Mesendoderm (in vitro differentiated cells): ENCODE measurements around the gene CCDC187.
A peak's percentile ranks its signal among the peaks of the same experiment; 100 is the strongest.

Experiments used
- DNase-seq: peaks from one replicate; pipeline ENCODE4 v3.0.0; 2013
- H2AK5ac ChIP-seq: 2 replicates; pipeline ENCODE4 v1.6.1; 2013; ENCODE audit warnings: low read length, inconsistent platforms
- H2BK120ac ChIP-seq: 2 replicates; pipeline ENCODE4 v1.6.1; 2013; ENCODE audit warnings: low read depth, mild to moderate bottlenecking, low read length, moderate library complexity, mixed read lengths
- H2BK15ac ChIP-seq: replicated peaks from 2 replicates; pipeline ENCODE4 v1.6.1; 2013; ENCODE audit warnings: low read depth, mild to moderate bottlenecking, moderate library complexity
- H2BK5ac ChIP-seq: 2 replicates; pipeline ENCODE4 v1.6.1; 2013; ENCODE audit warnings: low read length, inconsistent platforms
- H3K18ac ChIP-seq: 2 replicates; pipeline ENCODE4 v1.6.1; 2013; ENCODE audit warnings: mild to moderate bottlenecking, low read length, mixed read lengths
- H3K23ac ChIP-seq: one replicate; pipeline ENCODE4 v1.6.1; 2013; ENCODE audit warnings: low read length
- H3K27ac ChIP-seq: 2 replicates; pipeline ENCODE4 v1.5.1; 2013; ENCODE audit warnings: low read depth, mild to moderate bottlenecking, inconsistent platforms, low read length, moderate library complexity
- H3K27me3 ChIP-seq: 2 replicates; pipeline ENCODE4 v1.6.1; 2013; ENCODE audit warnings: low read length, control low read depth, mild to moderate bottlenecking, inconsistent platforms; ENCODE audit not compliant: insufficient read depth, poor library complexity
- H3K36me3 ChIP-seq: 2 replicates; pipeline ENCODE4 v1.6.1; 2013; ENCODE audit warnings: low read length, inconsistent platforms; ENCODE audit not compliant: control insufficient read depth, insufficient read depth
- H3K4ac ChIP-seq: one replicate; pipeline ENCODE4 v1.6.1; 2013; ENCODE audit warnings: low read depth, mild to moderate bottlenecking, low read length, moderate library complexity
- H3K4me1 ChIP-seq: 2 replicates; pipeline ENCODE4 v1.6.1; 2013; ENCODE audit warnings: low read depth, low read length, inconsistent platforms; ENCODE audit not compliant: control insufficient read depth
- H3K4me2 ChIP-seq: 2 replicates; pipeline ENCODE4 v1.6.1; 2013; ENCODE audit warnings: low read length
- H3K4me3 ChIP-seq: 2 replicates; pipeline ENCODE4 v1.5.1; 2013; ENCODE audit warnings: mild to moderate bottlenecking, low read length
- H3K56ac ChIP-seq: one replicate; pipeline ENCODE4 v1.6.1; 2013; ENCODE audit warnings: low read length
- H3K79me1 ChIP-seq: 2 replicates; pipeline ENCODE4 v1.6.1; 2013; ENCODE audit warnings: low read length, inconsistent platforms
- H3K79me2 ChIP-seq: 2 replicates; pipeline ENCODE4 v1.6.1; 2013; ENCODE audit warnings: mild to moderate bottlenecking, low read length; ENCODE audit not compliant: control insufficient read depth, insufficient read depth
- H3K9ac ChIP-seq: 2 replicates; pipeline ENCODE4 v1.6.1; 2013; ENCODE audit warnings: low read length, inconsistent platforms
- H4K5ac ChIP-seq: one replicate; pipeline ENCODE4 v1.6.1; 2013; ENCODE audit warnings: low read length
- H4K8ac ChIP-seq: one replicate; pipeline ENCODE4 v1.6.1; 2013; ENCODE audit warnings: low read depth, mild to moderate bottlenecking, control low read depth, low read length, moderate library complexity
- WGBS: extraction: QIAGEN DNeasy Blood & Tissue Kit; methylation state at CpG from one replicate; pipeline ENCODE4 v1.1.7; 2013; ENCODE audit warnings: low lambda C conversion rate, missing lambda C conversion rate; ENCODE audit not compliant: insufficient coverage; ENCODE audit errors: extremely low coverage; 5-methylcytosine and 5-hydroxymethylcytosine counted together

The CCDC187 gene

DNA sequence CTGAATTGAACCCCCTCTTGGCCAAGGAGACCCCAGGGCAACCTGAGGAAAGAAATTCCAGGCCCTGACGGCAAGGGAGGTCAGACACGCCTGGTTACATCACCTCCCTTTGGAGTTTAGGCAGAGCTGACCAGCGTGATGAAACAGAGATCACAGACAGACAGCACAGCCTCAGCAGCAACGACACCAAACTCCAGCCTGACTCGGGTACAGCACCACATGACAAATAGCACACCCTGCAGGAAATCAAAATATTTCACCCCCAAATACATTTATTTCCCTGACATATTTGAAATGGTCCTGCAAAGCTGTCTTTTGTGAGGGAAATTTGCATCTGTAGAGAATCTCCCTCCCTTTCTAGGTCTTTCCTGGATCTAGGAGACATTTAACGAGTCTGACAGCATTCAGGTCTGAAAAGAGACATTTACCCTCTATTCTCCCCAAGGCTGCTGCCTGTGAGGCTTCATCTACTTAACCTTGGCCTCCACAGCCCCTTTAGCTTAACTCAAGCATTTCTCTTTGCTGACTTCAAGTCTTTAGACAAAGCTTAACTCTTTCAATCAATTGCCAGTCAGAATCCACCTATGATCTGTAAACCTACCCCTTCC, 60.9 kb downstream of the CCDC187 start:
- no peak overlapping the region for H2AK5ac ChIP-seq
- H3K4ac ChIP-seq: no peak overlapping the region
- H3K18ac ChIP-seq: no peak overlapping the region
- no peak overlapping the region for H2BK120ac ChIP-seq
- no peak overlapping the region for H3K9ac ChIP-seq
- no peak overlapping the region for H2BK5ac ChIP-seq
- WGBS: no CpG with 5 or more reads among the region's 6 CpGs
- H3K36me3 ChIP-seq: no peaks in the 10 kb centered on the region
- peaks cover 3% of the 10 kb centered on the region for H3K4me1 ChIP-seq
- H3K79me1 ChIP-seq: peaks cover 37% of the 10 kb centered on the region
- H3K4me3 ChIP-seq: no peak overlapping the region
- peak; percentile 42 for DNase-seq
- H3K56ac ChIP-seq: no peak overlapping the region
- no peak overlapping the region for H2BK15ac ChIP-seq
- H3K27me3 ChIP-seq: no peaks in the 10 kb centered on the region
- H4K8ac ChIP-seq: no peak overlapping the region
- H3K4me2 ChIP-seq: no peak overlapping the region
- no peak overlapping the region for H3K27ac ChIP-seq
- peaks cover 53% of the 10 kb centered on the region for H3K79me2 ChIP-seq
- H3K23ac ChIP-seq: no peak overlapping the region
- H4K5ac ChIP-seq: no peak overlapping the region

DNA sequence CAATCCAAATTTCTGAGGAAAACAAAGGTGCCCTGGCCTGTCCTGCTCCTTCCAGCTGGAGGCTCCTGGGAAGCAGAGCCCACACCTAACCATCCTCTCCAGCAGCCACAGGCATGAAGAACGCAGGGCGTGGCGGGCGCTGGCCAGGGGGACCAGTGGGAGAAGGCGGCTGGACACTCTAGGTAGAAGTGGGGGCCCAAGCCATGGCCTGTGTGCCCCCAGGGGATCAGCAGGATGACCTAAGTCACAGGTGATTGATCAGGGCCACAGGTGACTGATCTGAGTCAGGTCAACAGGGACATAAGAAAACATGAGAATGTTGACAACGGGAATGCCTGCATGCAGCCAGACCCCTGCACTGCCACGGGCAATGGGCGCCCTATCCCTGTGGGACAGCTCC, 61.6 kb downstream of the CCDC187 start:
- Histone ChIP-seq H2BK15ac (no peak overlapping the region), H4K8ac (no peak overlapping the region), H4K5ac (no peak overlapping the region), H3K4me2 (no peak overlapping the region), H3K36me3 (no peaks in the 10 kb centered on the region), H3K27me3 (no peaks in the 10 kb centered on the region), H3K56ac (no peak overlapping the region), H3K4me1 (peaks cover 3% of the 10 kb centered on the region), H3K79me2 (peaks cover 55% of the 10 kb centered on the region), H2BK120ac (no peak overlapping the region), H2BK5ac (no peak overlapping the region), H3K23ac (no peak overlapping the region), H3K9ac (no peak overlapping the region), H2AK5ac (no peak overlapping the region), H3K79me1 (peaks cover 40% of the 10 kb centered on the region), H3K4ac (no peak overlapping the region), H3K18ac (no peak overlapping the region), H3K27ac (no peak overlapping the region), H3K4me3 (no peak overlapping the region)
- no CpG with 5 or more reads among the region's 8 CpGs for WGBS
- no peak for DNase-seq

DNA sequence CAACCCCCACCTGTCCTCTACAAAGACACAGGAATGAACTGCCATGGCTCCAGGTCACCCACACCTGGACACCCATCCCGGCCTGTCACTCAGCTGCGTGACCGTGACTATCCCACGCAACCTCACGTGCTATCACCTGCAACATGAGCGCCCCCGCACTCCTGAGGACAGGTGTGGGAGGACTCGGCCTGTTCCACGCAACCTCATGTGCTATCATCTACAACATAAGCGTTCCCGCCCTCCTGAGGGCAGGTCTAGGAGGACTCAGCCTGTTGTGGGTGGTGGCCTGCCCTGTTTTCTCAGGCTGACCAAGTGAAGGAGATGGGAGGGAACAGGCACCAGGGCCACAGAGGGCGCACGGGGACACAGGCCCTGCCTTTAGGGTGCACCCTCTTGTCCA, 62.4 kb downstream of the CCDC187 start:
- peaks cover 40% of the 10 kb centered on the region for H3K79me1 ChIP-seq
- no peak for DNase-seq
- peaks cover 3% of the 10 kb centered on the region for H3K4me1 ChIP-seq
- no peak overlapping the region for H3K27ac ChIP-seq
- H3K9ac ChIP-seq: no peak overlapping the region
- no CpG with 5 or more reads among the region's 13 CpGs for WGBS
- no peak overlapping the region for H3K18ac ChIP-seq
- no peak overlapping the region for H4K5ac ChIP-seq
- H2AK5ac ChIP-seq: no peak overlapping the region
- no peak overlapping the region for H2BK120ac ChIP-seq
- H2BK5ac ChIP-seq: no peak overlapping the region
- H3K4me2 ChIP-seq: no peak overlapping the region
- H2BK15ac ChIP-seq: no peak overlapping the region
- no peaks in the 10 kb centered on the region for H3K27me3 ChIP-seq
- no peak overlapping the region for H4K8ac ChIP-seq
- H3K4me3 ChIP-seq: no peak overlapping the region
- H3K79me2 ChIP-seq: peaks cover 55% of the 10 kb centered on the region
- no peaks in the 10 kb centered on the region for H3K36me3 ChIP-seq
- H3K56ac ChIP-seq: no peak overlapping the region
- no peak overlapping the region for H3K23ac ChIP-seq
- no peak overlapping the region for H3K4ac ChIP-seq

DNA sequence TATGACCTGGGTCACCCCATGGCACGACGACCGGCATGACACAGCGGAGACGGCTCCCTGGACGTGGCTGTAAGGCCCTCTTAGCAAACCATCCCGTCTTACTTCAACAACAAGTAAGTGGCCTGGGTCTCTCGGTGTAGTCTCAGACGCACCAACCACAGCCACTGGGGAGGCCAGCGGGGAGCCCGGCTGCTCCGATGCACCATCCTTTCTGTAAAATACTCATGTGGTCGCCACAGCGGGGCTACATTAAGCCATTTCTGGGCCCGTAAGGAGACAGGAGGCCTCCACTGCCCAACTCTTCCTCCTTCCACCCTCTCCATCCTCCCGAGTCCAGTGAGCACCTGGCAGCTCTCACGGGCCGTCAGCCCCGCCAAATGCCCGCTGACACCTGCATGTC, 63.0 kb downstream of the CCDC187 start:
- H3K23ac ChIP-seq: no peak overlapping the region
- peaks cover 40% of the 10 kb centered on the region for H3K79me1 ChIP-seq
- no peak overlapping the region for H4K8ac ChIP-seq
- no peak overlapping the region for H3K18ac ChIP-seq
- H3K56ac ChIP-seq: no peak overlapping the region
- H4K5ac ChIP-seq: no peak overlapping the region
- H3K36me3 ChIP-seq: no peaks in the 10 kb centered on the region
- no peak overlapping the region for H3K9ac ChIP-seq
- H3K27me3 ChIP-seq: no peaks in the 10 kb centered on the region
- H2AK5ac ChIP-seq: no peak overlapping the region
- H3K79me2 ChIP-seq: peaks cover 55% of the 10 kb centered on the region
- no peak overlapping the region for H2BK5ac ChIP-seq
- WGBS: no CpG with 5 or more reads among the region's 20 CpGs
- H2BK15ac ChIP-seq: no peak overlapping the region
- H3K4me2 ChIP-seq: no peak overlapping the region
- no peak overlapping the region for H3K4me3 ChIP-seq
- peaks cover 3% of the 10 kb centered on the region for H3K4me1 ChIP-seq
- no peak for DNase-seq
- H3K4ac ChIP-seq: no peak overlapping the region
- no peak overlapping the region for H3K27ac ChIP-seq
- H2BK120ac ChIP-seq: no peak overlapping the region

GRCh38 chr9:136239983-136240330, 63.9 kb downstream of the CCDC187 start:
- WGBS: no CpG with 5 or more reads among the region's 2 CpGs

More at GRCh38 chr9:136239983-136240330, 63.9 kb downstream of the CCDC187 start:
- H4K8ac ChIP-seq: no peak overlapping the region
- H3K9ac ChIP-seq: no peak overlapping the region
- H3K4me2 ChIP-seq: no peak overlapping the region
- no peak overlapping the region for H2BK5ac ChIP-seq
- H4K5ac ChIP-seq: no peak overlapping the region
- H3K27ac ChIP-seq: no peak overlapping the region
- no peak overlapping the region for H3K4me3 ChIP-seq
- DNase-seq: no peak
- no peaks in the 10 kb centered on the region for H3K27me3 ChIP-seq
- H3K56ac ChIP-seq: no peak overlapping the region
- H3K79me2 ChIP-seq: peaks cover 55% of the 10 kb centered on the region
- peaks cover 40% of the 10 kb centered on the region for H3K79me1 ChIP-seq
- H3K23ac ChIP-seq: no peak overlapping the region
- H2AK5ac ChIP-seq: no peak overlapping the region
- no peak overlapping the region for H3K4ac ChIP-seq
- no peak overlapping the region for H2BK120ac ChIP-seq
- no peaks in the 10 kb centered on the region for H3K36me3 ChIP-seq
- no peak overlapping the region for H3K18ac ChIP-seq
- peaks cover 3% of the 10 kb centered on the region for H3K4me1 ChIP-seq
- no peak overlapping the region for H2BK15ac ChIP-seq
